Astrocyte (in vitro differentiated cells and primary cell): ENCODE measurements around the gene LAMA4. TPM values are rescaled to one million over a fixed set of nuclear protein-coding genes. Genes with fewer than 3 reads are reported as not detected.

Source experiments
- DNase-seq: peaks from one replicate; pipeline ENCODE4 v3.0.0-alpha.2; 2010; ENCODE audit warnings: low read depth
- FAIRE-seq: peaks from 2 replicates; lab custom pipeline; 2011; peaks lifted over from hg19 to GRCh38; lab: Jason Lieb, UNC
- H2AFZ ChIP-seq: 2 replicates; pipeline ENCODE4 v1.6.0; 2012; ENCODE audit warnings: low read depth, low read length, inconsistent platforms
- H3K27ac ChIP-seq: 2 replicates; pipeline ENCODE4 v1.5.1; 2011; ENCODE audit warnings: low read depth, low read length, inconsistent platforms
- H3K27me3 ChIP-seq: 2 replicates; pipeline ENCODE4 v1.6.0; 2011; ENCODE audit warnings: low read length, inconsistent platforms; ENCODE audit not compliant: insufficient read depth
- H3K36me3 ChIP-seq: 2 replicates; pipeline ENCODE4 v1.5.1; 2011; ENCODE audit warnings: low read length, inconsistent platforms; ENCODE audit not compliant: insufficient read depth
- H3K4me1 ChIP-seq: 2 replicates; pipeline ENCODE4 v1.5.1; 2011; ENCODE audit warnings: low read length, inconsistent platforms; ENCODE audit not compliant: insufficient read depth
- H3K4me2 ChIP-seq: 2 replicates; pipeline ENCODE4 v1.6.0; 2012; ENCODE audit warnings: low read length, inconsistent platforms
- H3K4me3 ChIP-seq: 2 replicates; pipeline ENCODE4 v1.5.1; 2011; ENCODE audit warnings: low read depth, mild to moderate bottlenecking, low read length, inconsistent platforms; ENCODE audit not compliant: insufficient read depth
- H3K79me2 ChIP-seq: 2 replicates; pipeline ENCODE4 v1.6.0; 2012; ENCODE audit warnings: mild to moderate bottlenecking, low read length, inconsistent platforms; ENCODE audit not compliant: insufficient read depth
- H3K9ac ChIP-seq: 2 replicates; pipeline ENCODE4 v1.6.0; 2012; ENCODE audit warnings: mild to moderate bottlenecking, low read length, inconsistent platforms
- H3K9me3 ChIP-seq: 2 replicates; pipeline ENCODE4 v1.5.1; 2012; ENCODE audit warnings: low read depth, mild to moderate bottlenecking, low read length, inconsistent platforms; ENCODE audit not compliant: insufficient read depth
- H4K20me1 ChIP-seq: 2 replicates; pipeline ENCODE4 v1.6.0; 2012; ENCODE audit warnings: low read length, inconsistent platforms; ENCODE audit not compliant: insufficient read depth
- H3K27ac Mint-ChIP-seq: one replicate; pipeline ENCODE4 v1.8.0; 2021; ENCODE audit warnings: mild to moderate bottlenecking, mixed read lengths; ENCODE audit not compliant: unreplicated experiment
- H3K27me3 Mint-ChIP-seq: one replicate; pipeline ENCODE4 v1.8.0; 2021; ENCODE audit warnings: low read depth, mixed read lengths; ENCODE audit not compliant: unreplicated experiment
- H3K36me3 Mint-ChIP-seq: one replicate; pipeline ENCODE4 v1.8.0; 2021; ENCODE audit warnings: low read depth, mixed read lengths; ENCODE audit not compliant: unreplicated experiment
- H3K4me1 Mint-ChIP-seq: one replicate; pipeline ENCODE4 v1.8.0; 2021; ENCODE audit warnings: low read depth, mixed read lengths; ENCODE audit not compliant: unreplicated experiment
- H3K4me3 Mint-ChIP-seq: one replicate; pipeline ENCODE4 v1.8.0; 2021; ENCODE audit warnings: mild to moderate bottlenecking, moderate library complexity, mixed read lengths; ENCODE audit not compliant: unreplicated experiment
- H3K9me3 Mint-ChIP-seq: one replicate; pipeline ENCODE4 v1.8.0; 2021; ENCODE audit warnings: mild to moderate bottlenecking, mixed read lengths; ENCODE audit not compliant: unreplicated experiment
- CTCF ChIP-seq: IDR thresholded peaks from 2 replicates; pipeline ENCODE4 v1.5.1; 2011; ENCODE audit warnings: low read depth, mild to moderate bottlenecking, inconsistent platforms, low read length, moderate library complexity; ENCODE audit not compliant: insufficient read depth
- EZH2 ChIP-seq: IDR thresholded peaks from 2 replicates; pipeline ENCODE4 v1.6.1; 2012; ENCODE audit warnings: mild to moderate bottlenecking, low read length, inconsistent platforms; ENCODE audit not compliant: insufficient read depth
- total RNA-seq: library from RNA; stranded (reverse); gene quantifications from 2 replicates; pipeline ENCODE4 v1.2.1, GENCODE V29; 2021

Gene LAMA4
- total RNA-seq, 1 donor from 2014 or later = 2.0 TPM

- Histone ChIP-seq H2AFZ (no peak overlapping the region), H4K20me1 (no peaks in the 10 kb centered on the region), H3K9me3 (no peaks in the 10 kb centered on the region), H3K4me3 (no peak overlapping the region), H3K79me2 (peaks cover 58% of the 10 kb centered on the region), H3K4me2 (peak overlapping the region; percentile 44), H3K27me3 (no peaks in the 10 kb centered on the region), H3K27ac (peak overlapping the region; percentile 47), H3K36me3 (peaks cover 8% of the 10 kb centered on the region), H3K9ac (peak overlapping the region; percentile 9), H3K4me1 (peaks cover 33% of the 10 kb centered on the region)
- Mint-ChIP-seq H3K27me3 (no peaks in the 10 kb centered on the region), H3K4me3 (no peak overlapping the region), H3K4me1 (peaks cover 2% of the 10 kb centered on the region), H3K9me3 (no peaks in the 10 kb centered on the region), H3K36me3 (no peaks in the 10 kb centered on the region), H3K27ac (no peak overlapping the region)
- no peak for FAIRE-seq
- no peak for TF ChIP-seq CTCF
- no peak for TF ChIP-seq EZH2
- peak; percentile 94 for DNase-seq
Measured at GRCh38 chr6:112245511-112246203, 8.7 kb downstream of the LAMA4 start.

- no peaks in the 10 kb centered on the region for H4K20me1 ChIP-seq
- FAIRE-seq (no peak), DNase-seq (no peak)
- peaks cover 25% of the 10 kb centered on the region for H3K4me1 ChIP-seq
- no peaks in the 10 kb centered on the region for H3K9me3 ChIP-seq
- H3K4me3 ChIP-seq = no peak overlapping the region
- H3K27ac ChIP-seq = no peak overlapping the region
- H3K9ac ChIP-seq = peak overlapping the region; percentile 16
- H3K27me3 ChIP-seq = no peaks in the 10 kb centered on the region
- H3K4me1 Mint-ChIP-seq = peaks cover 2% of the 10 kb centered on the region
- no peak overlapping the region for H2AFZ ChIP-seq
- H3K27ac Mint-ChIP-seq = no peak overlapping the region
- peaks cover 47% of the 10 kb centered on the region for H3K79me2 ChIP-seq
- no peaks in the 10 kb centered on the region for H3K36me3 ChIP-seq
- no peak for TF ChIP-seq EZH2
- no peak for TF ChIP-seq CTCF
- H3K36me3 Mint-ChIP-seq = no peaks in the 10 kb centered on the region
- no peaks in the 10 kb centered on the region for H3K9me3 Mint-ChIP-seq
- no peaks in the 10 kb centered on the region for H3K27me3 Mint-ChIP-seq
- H3K4me2 ChIP-seq = peak overlapping the region; percentile 68
- no peak overlapping the region for H3K4me3 Mint-ChIP-seq
Measured at GRCh38 chr6:112243861-112244827, 10.2 kb downstream of the LAMA4 start.
